ENCODE measurements around the gene ANKRD44. TPM values are rescaled to one million over a fixed set of nuclear protein-coding genes. Genes with fewer than 3 reads are reported as not detected.

The ANKRD44 gene
- total RNA-seq, 1 donor from 2014 or later: 59.9 TPM

GRCh38 chr2:197322143-197322542, 11.6 kb upstream of the ANKRD44 start:
- no peak for DNase-seq (ENCODE audit: low spot score)

DNA sequence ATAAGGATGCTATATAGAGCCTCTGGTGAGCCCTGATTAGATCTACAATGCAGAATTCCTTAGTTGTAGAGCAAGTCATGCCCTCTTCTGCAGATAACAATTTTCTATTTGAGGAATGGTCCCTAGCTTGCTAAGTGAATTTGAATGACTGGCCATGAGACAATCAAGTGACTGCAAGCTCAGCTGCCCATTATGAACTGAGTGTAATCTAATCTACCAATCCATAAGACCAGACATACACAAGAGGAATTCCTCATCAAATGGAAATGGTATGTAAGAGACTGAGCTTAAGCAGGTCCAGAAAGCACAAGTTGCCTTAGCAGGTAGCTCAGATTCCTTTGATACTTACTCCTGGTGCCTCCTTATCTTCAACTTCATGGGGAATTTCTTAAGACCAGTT, 4.8 kb upstream of the ANKRD44 start:
- no peak for DNase-seq (ENCODE audit: low spot score)

GRCh38 chr2:197312186-197312585, 1.6 kb upstream of the ANKRD44 start:
- no peak for DNase-seq (ENCODE audit: low spot score)

- DNase-seq (ENCODE audit: low spot score): no peak
These were observed 947 bp upstream of the ANKRD44 start for GRCh38 chr2:197311421-197312033.

GRCh38 chr2:197310987-197311420, 424 bp upstream of the ANKRD44 start:
- no peak for DNase-seq (ENCODE audit: low spot score)

GRCh38 chr2:197309691-197310231, 819 bp downstream of the ANKRD44 start:
- peak; percentile 27 for DNase-seq (ENCODE audit: low spot score)

DNA sequence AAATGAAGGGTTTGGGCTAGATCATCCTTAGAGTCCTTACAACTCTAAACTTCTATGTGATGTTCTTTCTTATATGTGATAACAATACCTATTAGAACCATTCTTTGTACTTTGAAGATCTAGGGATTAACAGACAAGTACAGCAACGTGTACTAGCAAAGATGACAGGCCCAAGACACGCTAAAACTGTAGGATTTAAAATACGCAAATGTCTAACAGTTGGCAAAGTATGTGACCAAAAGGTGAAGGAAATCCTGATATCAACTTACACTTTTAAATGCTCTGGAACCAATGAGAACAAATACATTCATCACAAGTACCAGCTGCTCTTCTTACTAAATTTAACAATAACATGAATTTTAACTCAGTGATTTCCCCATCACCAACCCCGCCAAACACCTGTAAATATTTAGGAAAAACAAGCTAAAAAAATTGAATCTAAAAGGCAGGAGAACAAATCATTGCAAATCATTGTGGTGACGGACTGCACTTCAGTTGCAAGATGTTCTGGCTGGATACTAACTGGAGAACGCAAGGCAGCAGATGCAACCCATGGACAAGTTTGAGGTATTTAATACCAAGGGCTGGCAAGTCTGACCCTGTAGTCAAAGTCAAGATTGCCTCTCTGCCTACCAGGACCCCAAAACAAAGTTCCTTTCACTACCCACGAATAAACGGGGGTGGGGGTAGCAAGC, 1.4 kb downstream of the ANKRD44 start:
- DNase-seq (ENCODE audit: low spot score): no peak

GRCh38 chr2:197308585-197308984, 2.0 kb downstream of the ANKRD44 start:
- DNase-seq (ENCODE audit: low spot score): no peak

DNA sequence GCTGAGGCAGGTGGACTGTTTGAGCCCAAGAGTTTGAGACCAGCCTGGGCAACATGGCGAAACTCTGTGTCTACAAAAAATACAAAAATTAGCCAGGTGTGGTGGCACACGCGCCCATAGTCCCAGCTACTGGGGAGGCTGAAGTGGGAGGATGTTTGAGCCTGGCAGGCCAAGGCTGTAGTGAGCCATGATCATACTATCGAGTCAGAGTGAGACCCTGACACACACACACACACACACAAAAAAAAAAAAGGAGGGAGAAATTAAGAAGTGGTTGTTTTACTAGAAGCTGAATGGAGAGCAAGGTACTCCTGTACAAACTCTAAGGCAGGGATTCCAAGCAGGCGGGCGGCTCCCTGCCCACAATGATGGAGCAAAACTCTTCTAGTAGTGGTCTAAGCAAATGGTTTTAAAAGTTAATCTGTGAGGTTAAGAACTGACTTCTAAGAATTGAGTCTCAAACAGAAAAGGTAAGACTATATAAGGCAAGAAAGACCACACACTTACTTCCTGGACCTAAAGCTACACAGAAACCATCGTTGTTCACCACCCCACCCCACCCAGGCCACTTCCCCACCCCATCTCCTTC, 2.6 kb downstream of the ANKRD44 start:
- no peak for DNase-seq (ENCODE audit: low spot score)

- DNase-seq (ENCODE audit: low spot score): no peak
These were observed 3.2 kb downstream of the ANKRD44 start for GRCh38 chr2:197307236-197307932.

GRCh38 chr2:197306696-197307040, 3.9 kb downstream of the ANKRD44 start:
- DNase-seq (ENCODE audit: low spot score): no peak

GRCh38 chr2:197306024-197306695, 4.4 kb downstream of the ANKRD44 start:
- no peak for DNase-seq (ENCODE audit: low spot score)

DNA sequence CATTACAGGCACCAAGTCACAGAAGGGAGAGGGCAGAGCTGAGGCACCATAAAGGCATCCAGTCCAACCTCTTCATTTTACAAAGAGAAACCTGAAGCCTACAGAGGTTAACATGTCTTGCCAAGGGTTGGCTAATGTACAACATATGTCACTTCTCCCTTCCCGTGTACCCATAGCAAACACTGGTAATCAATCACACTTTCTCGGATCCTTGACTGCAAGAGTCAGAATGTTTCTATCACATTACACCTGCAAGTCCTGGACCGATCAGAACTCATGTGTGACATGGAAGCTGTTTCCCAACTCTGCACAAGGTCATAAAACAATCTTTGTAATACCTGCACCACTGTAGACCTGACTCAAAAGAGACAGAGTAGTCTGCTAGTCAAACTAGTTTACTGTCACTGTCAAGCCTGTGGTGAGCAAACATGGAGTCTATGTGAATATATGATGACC, 6.0 kb downstream of the ANKRD44 start:
- DNase-seq (ENCODE audit: low spot score): no peak

- no peak for DNase-seq (ENCODE audit: low spot score)
These were observed 10.4 kb downstream of the ANKRD44 start for GRCh38 chr2:197300139-197300538.

DNA sequence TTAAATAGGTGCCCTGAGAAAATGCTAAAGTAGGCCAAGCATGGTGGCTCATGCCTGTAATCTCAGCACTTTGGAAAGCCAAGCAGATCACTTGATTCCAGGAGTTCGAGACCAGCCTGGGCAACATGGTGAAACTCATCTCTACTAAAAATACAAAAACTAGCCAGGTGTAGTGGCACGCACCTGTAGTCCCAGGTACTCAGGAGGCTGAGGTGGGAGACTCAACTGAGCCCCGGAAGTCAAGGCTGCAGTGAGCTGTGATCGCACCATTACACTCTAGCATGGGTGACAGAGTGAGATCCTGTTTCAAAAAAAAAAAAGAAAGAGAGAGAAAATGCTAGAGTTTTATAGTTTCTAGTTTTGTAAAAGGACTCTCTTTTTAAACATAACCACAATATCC, 12.0 kb downstream of the ANKRD44 start:
- no peak for DNase-seq (ENCODE audit: low spot score)

- no peak for DNase-seq (ENCODE audit: low spot score)
These were observed 12.7 kb downstream of the ANKRD44 start for GRCh38 chr2:197297772-197298318.

DNA sequence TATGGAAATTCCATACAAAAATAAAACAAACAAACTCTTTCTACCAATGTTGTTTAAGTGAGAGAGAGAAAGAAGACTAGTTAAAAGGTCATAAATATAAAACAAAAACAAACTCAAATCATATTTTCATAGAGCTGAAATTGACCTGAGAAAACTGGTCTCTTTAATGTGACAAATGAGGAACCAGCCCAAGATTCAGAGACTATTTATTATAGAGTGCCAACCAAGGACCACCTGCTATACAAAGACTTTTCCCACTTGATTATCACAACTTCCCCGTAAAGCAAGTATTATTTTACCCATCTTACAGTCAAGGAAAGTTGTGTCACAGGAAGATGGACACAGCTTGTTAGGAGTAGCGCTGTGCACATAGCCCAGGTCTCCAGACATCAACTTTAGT, 13.3 kb downstream of the ANKRD44 start:
- no peak for DNase-seq (ENCODE audit: low spot score)

- no peak for DNase-seq (ENCODE audit: low spot score)
These were observed 13.7 kb downstream of the ANKRD44 start for GRCh38 chr2:197296835-197297234.

DNA sequence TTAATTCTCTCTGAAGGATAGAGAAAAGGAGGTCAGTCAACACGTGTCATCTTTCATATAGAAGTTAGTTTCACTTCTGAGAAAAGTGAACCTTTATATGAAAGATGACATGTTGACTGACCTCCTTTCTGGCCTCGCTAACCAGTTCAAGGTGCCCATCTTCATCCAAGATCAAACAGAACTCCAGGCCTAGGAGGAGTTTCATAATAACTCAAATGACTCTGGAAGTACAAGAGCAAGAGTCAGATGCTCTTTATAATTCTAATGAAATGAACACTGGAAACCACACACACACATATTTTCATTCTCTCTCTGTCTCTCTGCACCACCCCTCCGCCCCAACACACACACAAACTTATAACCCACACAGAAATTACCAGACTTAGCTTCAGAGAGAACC, 16.3 kb downstream of the ANKRD44 start:
- DNase-seq (ENCODE audit: low spot score): no peak

DNA sequence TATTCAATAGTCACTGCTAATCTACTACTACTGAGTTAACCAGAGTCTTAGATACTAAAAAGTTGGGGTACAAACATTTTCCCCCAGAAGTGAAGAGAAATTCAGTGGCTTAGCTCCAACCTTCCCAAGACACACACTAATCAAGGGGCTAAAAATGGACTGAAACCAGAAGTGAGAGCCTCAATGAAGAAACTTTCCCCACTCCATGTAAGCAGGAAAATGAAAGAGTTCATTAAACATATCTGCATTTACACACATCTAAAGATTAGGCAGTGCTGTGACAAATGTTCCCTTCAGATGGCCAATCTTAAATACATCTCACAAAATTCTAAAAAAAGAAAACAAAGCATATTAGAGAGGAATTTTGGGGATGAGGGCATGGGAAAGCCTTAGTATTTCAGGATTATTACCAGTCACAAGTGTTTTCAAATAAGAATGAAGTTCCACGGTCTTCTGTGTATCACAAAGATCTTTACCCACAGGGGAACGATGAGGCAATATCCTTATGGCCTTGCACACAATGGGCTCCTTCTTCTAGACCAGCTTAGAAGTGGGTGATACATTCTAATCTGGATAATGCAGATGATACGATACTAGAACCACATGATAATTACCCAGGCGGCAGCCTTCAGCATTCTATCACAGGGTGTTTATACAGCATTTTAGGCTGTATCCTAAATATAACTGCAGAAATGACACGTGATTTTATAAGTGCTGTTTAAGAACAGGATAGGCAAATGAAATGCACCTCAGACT, 17.1 kb downstream of the ANKRD44 start:
- no peak for DNase-seq (ENCODE audit: low spot score)

DNA sequence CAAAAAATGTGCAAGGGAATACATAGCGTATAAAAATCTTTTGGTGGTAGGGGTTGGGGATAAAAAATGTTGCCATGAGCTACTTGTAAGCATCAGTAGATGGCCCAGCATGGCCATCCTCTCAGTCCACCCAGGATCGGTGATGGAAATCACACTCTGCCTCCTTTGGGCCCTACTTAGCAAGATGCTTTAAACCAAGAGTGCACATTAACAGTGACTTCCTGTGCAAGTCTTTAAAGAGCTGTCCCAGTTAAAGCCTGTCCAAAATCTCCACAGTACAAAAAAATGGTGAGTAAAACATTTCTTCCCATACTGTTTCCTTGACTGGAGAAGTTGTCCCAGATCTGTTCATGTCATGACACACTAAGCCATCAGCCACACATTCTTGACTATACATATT, 18.0 kb downstream of the ANKRD44 start:
- DNase-seq (ENCODE audit: low spot score): no peak
